SKM-1 (cell line): ENCODE measurements around the gene HERPUD1.

Experiments
- DNase-seq: peaks from one replicate; lab custom pipeline; 2025; ENCODE audit not compliant: unreplicated experiment; lab: John Stamatoyannopoulos, UW

The HERPUD1 gene

DNA sequence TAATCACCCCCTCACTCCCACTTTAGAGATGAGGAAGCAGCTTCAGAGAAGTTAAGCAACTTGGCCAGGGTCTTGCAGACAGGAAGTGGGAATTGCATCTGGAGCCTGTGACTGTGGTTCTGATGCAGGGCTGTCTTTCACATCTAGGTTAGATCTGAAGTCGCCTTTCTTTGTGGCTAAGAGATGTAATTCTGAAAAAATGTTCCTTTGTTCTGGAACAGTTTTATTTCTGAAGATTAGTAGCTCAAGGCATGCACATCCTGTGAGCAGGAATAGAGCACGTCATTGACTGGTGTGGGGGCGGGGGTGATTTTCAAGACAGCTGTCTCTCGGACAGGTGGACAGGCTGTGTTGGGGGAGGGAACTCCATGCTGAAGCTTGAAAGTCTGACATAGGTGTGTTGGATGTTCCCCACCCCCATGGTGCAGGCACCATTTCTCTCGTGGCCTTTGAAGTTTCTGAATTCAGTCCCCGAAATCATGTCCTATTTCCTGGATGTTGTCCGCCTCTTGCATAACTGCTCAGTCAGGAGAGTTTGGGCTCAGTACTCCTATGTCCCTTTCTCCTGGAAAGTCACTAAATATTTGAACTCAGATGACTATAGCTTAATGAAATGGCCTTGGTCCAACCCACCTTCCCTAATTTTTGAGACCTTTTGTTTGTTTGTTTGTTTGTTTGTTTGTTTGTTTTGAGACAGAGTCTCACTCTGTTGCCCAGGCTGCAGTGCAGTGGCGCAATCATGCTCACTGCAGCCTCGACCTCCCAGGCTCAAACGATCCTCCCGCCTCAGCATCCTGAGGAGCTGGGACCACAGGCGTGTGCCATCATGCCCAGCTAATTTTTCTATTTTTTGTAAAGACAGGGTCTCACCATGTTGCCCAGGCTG lies 21.0 kb upstream of the HERPUD1 start:
- DNase-seq: peak; percentile 91

DNA sequence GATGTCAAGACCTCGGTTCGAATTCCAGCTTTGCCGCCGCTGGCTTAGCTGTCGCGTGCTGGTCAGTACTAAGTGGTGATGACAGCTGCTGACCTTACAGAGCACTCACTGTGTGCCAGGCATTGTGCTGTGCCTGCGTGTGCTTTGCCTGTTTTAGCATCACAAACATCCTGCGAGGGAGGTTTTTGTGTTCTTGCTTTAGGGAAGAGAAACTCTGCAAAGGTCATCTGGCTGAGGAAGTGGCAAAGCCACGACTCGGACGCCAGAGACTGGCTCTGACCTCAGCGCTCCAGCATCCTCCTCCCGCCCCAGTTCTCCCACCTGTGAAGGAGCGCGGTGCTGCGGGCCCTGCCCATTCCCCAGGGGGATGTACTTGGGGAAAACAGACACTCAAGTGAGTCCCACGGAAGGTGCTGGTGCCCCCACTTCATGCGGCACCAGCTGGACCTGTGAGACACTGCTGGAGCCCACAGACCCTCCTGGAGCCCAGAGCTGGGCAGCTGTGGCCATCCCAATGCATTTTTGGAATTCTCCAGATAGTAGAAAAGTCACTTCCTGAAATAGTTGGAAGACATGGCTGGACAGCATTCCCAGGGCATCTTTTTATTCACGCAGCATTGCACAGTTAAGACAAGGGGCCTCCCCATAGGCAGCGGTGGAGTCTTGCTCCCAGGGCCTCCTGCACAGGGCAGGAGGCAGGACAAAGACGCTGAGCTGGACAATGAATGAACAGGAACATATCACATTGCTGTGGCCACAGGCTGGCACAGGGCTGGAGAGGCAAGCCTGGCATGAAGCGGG lies 20.0 kb upstream of the HERPUD1 start:
- peak; percentile 63 for DNase-seq

DNA sequence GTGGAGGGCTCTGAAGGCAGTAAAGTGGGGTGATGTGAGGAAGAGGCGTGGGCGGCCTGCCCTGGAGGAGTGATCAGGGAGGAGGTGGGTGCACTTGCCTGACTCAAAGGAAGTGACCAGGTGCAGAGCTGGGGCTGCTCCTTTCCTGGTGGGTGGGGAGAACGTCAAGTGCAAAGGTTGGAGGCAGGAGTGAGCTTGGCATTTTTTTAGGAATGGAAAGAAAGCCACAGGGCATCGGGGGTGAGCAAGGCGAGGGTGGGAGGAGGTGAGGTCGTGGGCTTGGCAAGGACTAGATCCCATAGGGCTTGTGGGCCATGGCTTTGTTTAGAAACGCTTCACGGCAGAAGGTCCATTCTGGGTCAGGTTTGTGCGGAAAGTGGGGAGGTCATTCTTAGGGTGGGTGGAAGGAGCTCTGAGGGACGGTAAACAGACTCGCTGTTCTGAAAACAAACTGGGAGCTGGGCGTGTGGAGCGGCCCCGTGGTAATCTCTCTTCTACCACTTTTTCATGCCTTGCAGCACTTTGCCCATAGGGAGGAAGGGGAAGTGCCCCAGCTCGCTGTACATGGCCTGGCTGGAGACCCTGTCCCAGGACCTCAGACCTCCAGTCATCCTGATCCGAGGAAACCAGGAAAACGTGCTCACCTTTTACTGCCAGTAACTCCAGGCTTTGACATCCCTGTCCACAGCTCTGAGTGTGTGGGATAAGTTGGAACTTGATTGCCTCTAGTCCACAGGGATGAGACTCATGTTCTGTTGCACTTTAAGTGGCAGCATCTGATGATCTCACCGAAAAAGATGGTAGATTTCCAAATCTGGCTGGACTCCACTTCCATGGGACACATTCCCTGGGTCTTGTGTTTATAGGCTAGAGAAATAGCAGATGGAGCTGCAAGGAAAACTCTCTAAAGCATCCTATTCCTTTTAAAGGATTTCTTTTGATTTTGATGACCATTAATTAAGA lies 18.9 kb upstream of the HERPUD1 start:
- no peak for DNase-seq

DNA sequence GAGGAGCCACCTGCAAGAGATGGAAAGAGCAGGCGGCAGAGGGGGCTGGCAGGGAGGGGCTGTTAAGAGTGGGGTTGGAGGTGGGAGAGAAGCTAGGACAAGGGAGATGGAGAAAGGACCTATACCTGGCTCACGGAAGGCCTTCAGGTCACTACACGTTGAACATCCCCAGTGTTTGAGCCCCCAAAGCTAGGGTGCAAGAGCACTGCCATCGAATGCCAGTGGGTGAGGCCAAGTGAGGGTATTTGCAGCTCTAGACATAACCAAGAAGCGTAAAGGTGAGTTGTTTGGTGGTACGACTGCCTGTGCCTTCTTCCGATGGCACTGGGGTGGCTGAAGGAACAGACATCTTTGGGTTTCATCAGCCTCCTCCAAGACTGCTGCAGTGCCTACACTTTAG lies 17.0 kb upstream of the HERPUD1 start:
- no peak for DNase-seq

DNA sequence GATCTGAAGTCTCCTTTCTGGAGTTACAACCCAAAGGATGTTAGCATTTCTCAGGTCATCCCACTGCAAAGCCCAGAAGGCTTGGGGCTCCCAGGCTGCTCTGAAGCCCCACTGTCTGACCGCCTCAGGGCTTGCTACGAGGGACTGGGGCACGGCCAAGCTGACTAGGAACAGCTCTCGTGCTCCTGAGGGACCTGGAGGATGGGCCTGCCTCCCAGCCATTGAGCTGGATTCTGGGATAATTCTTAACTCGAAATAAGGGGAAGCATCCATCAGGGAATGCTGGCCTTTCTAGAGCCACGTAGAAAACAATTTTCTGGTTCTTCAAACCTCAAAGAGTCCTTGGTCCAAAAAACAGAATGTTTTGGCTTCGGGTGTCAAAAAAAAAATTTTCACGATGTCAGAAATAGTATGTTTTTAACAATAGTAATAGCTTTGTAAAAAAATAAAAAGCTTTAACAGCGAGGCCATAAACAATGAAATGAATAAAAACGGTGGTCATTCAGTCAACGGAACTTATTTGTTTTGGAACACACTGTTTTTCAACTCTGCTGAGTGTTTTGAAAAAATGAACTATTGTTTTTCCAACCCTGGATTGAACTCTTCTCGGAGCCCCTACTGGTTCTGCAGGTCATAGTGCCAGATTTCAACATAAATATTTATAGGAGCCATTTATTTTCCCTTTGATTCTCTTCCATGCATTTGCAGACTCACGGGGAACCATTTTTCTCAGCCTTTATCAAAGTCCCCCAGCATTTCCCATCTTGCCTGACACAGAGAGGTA lies 16.4 kb upstream of the HERPUD1 start:
- DNase-seq: no peak

DNA sequence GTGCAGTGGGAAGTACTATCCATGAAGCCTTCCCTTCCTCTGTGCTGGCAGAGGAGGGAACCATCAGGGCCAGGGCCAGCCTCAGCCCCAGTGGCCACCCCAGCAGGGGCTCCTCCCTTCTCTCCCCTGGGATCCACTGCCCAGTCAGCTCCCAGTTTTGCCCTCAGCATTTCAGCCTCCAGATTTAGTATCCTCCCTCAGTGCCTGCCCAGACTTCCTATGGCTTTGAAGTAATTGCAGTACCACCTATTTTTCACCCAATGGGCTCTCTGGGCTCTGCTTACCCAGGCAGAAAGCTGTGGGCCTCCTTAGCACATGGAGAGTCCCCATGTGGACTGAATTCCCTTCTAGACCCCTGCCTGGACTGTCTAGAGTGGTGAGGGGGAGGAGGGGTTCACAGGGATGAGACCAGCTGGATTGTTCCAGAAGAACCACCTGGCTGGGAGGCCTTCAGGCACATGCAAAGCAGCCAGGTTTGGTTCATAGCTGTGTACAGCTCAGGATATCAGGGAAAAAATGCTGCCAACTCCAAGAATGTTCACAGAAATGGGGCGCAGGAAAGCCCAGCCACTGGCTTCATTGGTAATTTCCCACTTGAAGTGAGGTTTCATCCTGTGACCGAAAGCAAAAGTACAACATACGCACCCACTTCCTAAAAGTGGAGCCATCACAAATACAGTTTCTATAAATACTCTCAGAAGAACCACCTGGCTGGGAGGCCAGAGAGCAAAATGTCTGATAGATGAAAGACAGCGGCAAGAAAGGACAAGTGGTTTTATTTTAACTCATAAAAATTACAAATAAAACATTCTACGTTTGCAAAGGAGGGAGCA lies 15.2 kb upstream of the HERPUD1 start:
- no peak for DNase-seq

DNA sequence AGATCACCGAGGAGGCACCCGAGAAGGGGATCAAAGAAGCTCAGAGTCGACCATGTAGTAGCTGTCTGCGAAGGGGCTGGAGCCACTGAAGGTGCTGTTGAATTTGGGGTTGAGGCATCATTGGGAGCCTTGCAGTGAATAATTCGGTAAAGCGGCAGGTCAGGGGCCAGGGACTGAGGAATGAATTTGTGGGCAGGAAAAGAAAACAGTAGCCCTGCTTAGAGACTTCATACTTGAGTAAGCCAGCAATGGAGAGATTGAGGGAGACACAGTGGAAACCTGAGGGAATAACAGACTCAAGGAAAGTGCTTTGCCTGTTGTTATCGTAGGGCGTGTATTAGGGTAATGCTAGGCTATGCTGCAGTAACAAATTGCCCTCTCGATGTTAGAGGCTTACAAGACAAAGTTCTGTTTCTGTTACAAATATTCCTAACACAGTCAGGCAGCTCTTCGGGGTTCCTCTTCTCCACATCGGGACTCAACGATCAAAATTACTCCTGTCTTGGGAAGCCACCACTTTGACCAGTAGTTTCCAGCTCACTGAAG lies 13.4 kb upstream of the HERPUD1 start:
- no peak for DNase-seq

DNA sequence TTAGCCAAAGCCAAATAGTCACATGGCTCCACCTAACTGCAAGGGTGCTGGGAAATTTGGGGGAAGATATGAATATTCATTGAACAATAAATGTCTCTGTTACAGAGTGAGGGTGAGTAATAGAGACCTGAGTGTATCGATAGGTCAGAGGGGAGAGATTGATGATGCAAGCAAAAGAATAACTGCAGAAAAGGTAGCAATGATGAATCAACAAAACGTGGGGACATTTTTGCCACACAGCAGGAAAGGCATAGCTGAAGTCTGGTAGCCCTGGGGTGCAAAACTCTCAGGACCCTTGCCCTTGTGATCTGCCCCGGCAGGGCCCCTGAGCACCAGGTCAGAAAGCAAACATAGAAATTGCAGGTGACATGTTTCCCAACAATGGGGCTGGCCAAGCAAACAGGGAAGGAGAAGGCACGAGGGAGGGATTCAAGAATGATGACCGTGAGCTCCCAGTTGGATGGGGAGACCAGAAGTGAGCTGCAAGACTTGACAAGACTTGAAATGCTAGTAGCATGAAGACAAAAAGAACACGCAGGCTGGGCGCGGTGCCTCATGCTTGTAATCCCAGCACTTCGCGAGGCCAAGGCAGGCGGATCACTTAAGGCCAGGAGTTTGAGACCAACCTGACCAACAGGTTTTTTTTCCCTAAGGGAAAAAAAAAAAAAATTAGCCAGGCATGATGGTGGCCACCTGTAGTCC lies 12.7 kb upstream of the HERPUD1 start:
- DNase-seq: no peak

DNA sequence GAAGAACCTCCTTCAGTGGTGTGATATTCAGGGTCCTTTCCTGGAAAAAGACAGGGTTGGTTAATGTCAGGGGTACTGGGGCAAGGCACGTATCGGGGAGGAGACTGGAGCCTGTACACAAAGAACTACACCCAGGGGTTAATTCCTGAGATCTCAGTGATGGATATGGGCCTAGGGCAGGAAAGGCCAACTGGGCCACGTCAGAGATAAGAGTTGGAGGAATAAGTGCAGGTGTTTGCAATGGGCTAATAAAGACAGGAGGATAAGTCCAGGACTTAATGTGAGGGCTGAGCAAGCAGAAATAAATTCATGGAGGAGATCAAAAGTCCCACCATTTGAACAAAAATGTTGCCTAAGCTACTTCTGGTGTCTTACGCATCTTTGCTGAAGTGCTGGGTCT lies 10.4 kb upstream of the HERPUD1 start:
- no peak for DNase-seq

DNA sequence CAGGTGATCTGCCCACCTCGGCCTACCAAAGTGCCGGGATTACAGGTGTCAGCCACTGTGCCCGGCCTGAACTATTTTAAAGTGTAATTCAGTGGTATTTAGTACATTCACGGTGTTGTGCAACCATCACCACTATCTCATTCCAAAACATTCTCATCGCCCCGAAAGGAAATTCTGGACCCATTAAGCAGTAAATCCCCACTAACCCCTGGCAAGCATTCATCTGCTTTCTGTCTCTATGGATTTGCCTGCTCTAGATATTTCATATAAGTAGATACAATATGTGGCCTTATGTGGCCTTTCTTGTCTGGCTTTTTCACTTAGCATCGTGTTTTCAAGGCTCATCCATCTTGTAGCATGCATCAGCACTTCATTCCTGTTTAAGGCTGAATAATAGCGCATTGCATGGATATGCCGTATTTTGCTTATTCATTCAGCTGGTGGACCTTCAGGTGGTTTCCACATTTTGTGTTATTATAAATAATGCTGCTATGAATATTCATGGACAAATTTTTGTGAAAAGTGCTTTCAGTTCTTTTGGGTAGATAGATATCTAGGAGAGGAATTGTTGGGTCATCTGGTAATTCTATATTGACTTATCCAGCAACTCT lies 8.4 kb upstream of the HERPUD1 start:
- DNase-seq: no peak

DNA sequence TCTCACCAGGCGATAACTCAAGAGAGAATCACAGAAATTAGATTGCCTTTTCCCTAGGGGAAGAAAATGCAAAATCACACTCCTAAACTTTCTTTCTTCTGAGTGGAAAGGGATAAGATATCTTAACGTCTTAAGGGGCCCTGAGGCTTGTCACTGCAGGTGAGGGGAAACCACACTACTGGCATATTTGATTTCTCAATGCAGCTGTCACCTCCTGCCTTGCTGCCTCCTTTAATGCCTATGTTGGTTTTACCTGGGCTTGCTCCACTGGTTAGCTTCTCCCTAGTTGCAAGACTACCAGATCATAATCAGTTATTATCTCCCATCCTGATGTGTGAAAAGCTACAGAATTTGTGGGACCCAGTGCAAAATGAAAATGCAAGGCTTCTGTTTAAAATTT lies 4.5 kb upstream of the HERPUD1 start:
- DNase-seq: no peak

DNA sequence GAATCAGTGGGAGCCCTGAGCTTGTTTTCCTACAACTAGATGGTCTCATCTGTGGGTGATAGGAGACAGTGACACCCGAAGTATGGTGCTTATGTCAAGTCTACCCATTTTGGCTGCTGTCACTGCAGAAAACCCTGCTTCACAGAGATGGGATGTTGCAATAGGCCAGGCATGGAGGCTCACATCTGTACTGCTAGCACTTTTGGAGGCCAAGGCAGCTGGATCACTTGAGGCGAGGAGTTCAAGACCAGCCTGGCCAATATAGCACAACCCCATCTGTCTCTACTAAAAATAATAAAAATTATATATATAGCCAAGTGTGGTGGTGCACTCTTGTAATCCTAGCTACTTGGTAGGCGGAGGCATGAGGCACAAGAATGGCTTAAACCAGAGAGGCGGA lies 2.3 kb upstream of the HERPUD1 start:
- no peak for DNase-seq

DNA sequence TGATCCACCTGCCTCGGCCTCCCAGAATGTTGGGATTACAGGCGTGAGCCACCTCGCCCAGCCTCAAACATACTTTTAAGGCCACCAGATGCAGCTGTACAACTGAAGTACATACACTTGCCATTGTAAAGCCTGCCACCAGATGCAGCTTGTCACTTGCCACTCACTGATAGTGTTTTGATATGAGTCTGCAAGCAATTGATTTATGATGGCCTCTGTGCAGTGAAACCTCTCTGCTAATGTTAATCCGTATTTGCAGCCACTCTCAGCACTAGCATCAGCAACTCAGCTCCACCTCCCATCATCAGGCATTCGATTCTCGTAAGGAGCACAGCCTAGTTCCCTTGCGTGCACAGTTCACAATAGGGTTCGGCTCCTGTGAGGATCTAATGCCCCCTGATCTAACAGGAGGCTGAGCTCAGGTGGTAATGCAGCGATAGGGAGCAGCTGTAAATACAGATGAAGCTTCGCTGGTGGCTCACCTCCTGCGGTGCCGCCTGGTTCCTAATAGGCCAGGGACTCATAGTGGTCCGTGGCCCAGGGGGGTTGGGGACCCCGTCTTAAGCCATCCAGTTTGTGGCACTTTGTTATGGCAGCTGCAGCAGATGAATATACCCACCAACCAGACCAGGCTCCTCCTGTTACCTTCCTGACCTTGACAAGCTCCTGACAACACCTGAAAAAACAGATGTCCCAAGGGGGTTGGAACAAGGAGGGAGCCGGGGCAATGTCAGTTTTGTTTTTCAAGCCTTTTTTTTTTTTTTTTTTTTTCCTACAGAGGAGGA lies 1.3 kb upstream of the HERPUD1 start:
- DNase-seq: no peak

DNA sequence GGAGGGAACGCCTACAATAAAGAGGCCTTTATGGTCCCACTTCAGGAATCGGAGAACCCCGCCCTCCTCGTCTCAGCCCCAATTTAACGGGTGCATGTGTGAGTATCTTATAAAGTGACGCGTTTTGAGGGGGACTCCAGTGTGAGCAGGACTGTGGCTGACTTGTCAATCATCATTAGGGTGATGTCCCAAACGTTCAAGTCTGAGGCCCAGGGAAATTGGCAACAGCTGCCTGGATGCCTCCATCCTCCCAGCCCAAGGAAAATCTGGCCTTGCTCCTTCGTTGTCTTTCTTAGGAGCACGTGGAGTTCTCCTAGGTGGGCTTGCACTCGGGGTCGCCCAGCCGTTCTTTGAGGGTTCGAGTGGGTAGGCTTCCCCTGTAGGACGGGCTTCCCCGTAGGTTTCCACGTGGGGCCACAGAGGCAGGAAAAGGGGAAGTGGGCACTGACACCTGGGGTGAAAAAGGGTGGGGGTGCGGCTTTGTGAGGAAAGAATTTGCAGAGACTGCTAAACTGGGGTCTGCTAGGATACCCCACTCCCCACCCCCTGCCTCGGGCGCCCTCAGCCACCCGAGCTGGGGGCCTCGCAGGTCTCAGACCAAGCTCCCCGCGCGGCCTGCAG lies 561 bp upstream of the HERPUD1 start:
- DNase-seq: no peak

DNA sequence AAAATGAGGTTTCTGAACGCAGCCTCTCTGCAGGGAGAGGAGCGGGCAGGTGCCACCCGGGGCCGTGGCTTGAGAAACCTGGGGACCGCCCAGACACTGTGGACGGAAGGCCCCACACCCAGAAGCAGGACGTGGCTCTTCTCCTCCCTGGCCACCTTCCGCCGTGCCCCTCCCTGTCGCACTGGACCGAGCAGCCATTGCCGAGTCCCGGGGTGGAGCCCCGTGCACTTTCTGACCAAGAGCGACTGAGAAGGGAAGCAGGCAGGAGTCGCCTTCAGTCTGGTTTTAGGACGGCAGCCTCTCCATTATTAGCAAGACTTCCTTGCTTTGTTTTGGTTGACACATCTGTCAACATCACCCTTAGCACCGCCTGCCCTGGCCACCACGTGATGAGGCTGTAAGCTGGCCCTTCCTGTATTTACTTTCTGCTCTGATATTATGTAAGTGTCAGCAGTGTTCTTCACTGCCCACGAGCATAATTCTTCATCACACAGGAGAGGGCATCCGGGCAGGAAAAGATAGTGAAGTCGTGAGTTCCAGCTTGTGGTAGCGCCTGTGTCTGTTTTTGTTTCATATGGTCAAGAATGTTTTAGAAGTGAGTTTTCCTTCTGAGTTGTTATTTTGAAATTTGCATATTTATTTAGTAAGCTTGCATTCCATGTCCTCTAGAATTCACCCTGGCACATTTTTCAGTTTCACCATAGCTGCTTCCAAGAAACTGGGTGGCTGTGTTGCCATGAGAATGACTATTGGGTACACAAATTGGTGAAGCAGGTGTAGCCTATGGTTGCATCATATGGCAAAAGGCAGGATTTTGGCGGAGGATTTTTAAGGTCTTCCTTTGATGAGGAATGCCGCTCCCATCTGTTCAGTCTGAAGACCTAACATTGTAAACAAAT lies 1.0 kb downstream of the HERPUD1 start:
- peak; percentile 45 for DNase-seq
